Right lobe of liver (tissue), 6 donors: ENCODE data around the gene B4GALT3. TPM values are rescaled to one million over a fixed set of nuclear protein-coding genes. Genes with fewer than 3 reads are reported as not detected.

Experiments
- ATAC-seq, 4 donors: fragments of 200-7000 bp; cut with Tn5 transposase; one replicate each; pipeline ENCODE4 v1.9.1; 2020; ENCODE audit warnings: mild to moderate bottlenecking in 4 of 4, moderate library complexity in 4 of 4
- DNase-seq, 3 donors: peaks; one replicate each; pipeline ENCODE4 v3.0.0-alpha.2; 2020
- H3K27ac ChIP-seq, 3 donors: fragments of 200-600 bp; one replicate each; pipeline ENCODE4 v1.8.0; 2022
- H3K27me3 ChIP-seq, 2 donors: fragments of 200-600 bp; one replicate each; pipeline ENCODE4 v1.8.0; 2022
- H3K36me3 ChIP-seq, 4 donors: fragments of 200-600 bp; sonication (generic) in 1 of 4; one replicate each; pipeline versions ENCODE4 v1.5.1 to v1.8.0; 2017 to 2022; ENCODE audit warnings: control low read depth in 1 of 4
- H3K4me1 ChIP-seq, 4 donors: fragments of 200-600 bp; sonication (generic) in 1 of 4; one replicate each; pipeline versions ENCODE4 v1.5.1 to v1.8.0; 2017 to 2022; ENCODE audit warnings: control low read depth in 1 of 4
- H3K4me3 ChIP-seq, 3 donors: fragments of 200-600 bp; one replicate each; pipeline ENCODE4 v1.8.0; 2022
- H3K9me3 ChIP-seq, 4 donors: fragments of 200-600 bp; sonication (generic) in 1 of 4; one replicate each; pipeline versions ENCODE4 v1.5.1 to v1.8.0; 2017 to 2022; ENCODE audit warnings: control low read depth in 1 of 4
- CTCF ChIP-seq, 4 donors: fragments of 200-600 bp in 3 of 4; fragments of 450-650 bp in 1 of 4; IDR thresholded peaks; one replicate each; pipeline versions ENCODE4 v1.5.1 to v1.8.0; 2016 to 2022; ENCODE audit warnings: antibody characterized with exemption in 4 of 4, mild to moderate bottlenecking in 2 of 4
- POLR2A ChIP-seq: fragments of 450-650 bp; IDR thresholded peaks from one replicate; pipeline ENCODE4 v1.6.1; 2017; ENCODE audit warnings: antibody characterized with exemption, mild to moderate bottlenecking
- WGBS: methylation state at CpG from one replicate; pipeline ENCODE4 v1.1.6; 2018; ENCODE audit warnings: low coverage, low lambda C conversion rate; ENCODE audit not compliant: insufficient coverage; ENCODE audit errors: missing lambda C conversion rate; 5-methylcytosine and 5-hydroxymethylcytosine counted together
- intact Hi-C, 2 donors: fragments of 100-400 bp; cut with DNase I; formaldehyde crosslinking; loops; one replicate each; pipeline versions ENCODE4 v1.11.2 to v1.14.1; 2022
- total RNA-seq, 6 experiments: library from RNA; depleted of rRNA in 2 of 6; stranded (reverse); fragments of >200 nt in 2 of 6; fragmentation: NEBNext Ultra II Directional in 3 of 6; extraction: Animal tissue kit (Norgen Biotek cat#: 25700) in 3 of 6; gene quantifications; one replicate each; pipeline versions ENCODE4 v1.1.0 to v1.2.4, GENCODE V29; 2016 to 2023
- donor health status: DM: no; HTN: yes; CAD: no.
- donor health status: DM: no; HTN: no; CAD: no.
- donor health status: DM: no; HTN: no; CAD: no.
- donor health status: DM: no; HTN: yes; CAD: no.
- donor health status: DM: no; HTN: yes; CAD: no.

B4GALT3 gene
- total RNA-seq, 6 experiments from 2014 or later: 10.9 to 21.1 (median 13.1) TPM

GRCh38 chr1:161185282-161185682, 8.0 kb upstream of the B4GALT3 start:
- DNase-seq: peak; percentile 69 to 73 (median 70)
- Histone ChIP-seq H3K4me1 (peaks cover 0 to 9% (median 0%) of the 10 kb centered on the region in 4 donors), H3K9me3 (no peaks in the 10 kb centered on the region), H3K27me3 (no peaks in the 10 kb centered on the region), H3K27ac (peak overlapping the region; percentile 24 to 75 (median 56)), H3K4me3 (no peak overlapping the region), H3K36me3 (no peaks in the 10 kb centered on the region)
- ATAC-seq: peak; percentile 80 to 88 (median 82)
- TF ChIP-seq CTCF (IDR thresholded peaks at IDR 0.05): no peak
- peak; percentile 20 for TF ChIP-seq POLR2A
- intact Hi-C loops: no loop called here
- 15% methylated on average over 3 of the region's 3 CpGs for WGBS

- Histone ChIP-seq H3K9me3 (no peaks in the 10 kb centered on the region), H3K36me3 (no peaks in the 10 kb centered on the region), H3K27me3 (no peaks in the 10 kb centered on the region), H3K27ac (peak overlapping the region in 1 of 3 donors; percentile 47), H3K4me3 (no peak overlapping the region), H3K4me1 (peaks cover 0 to 18% (median 2%) of the 10 kb centered on the region in 4 donors)
- TF ChIP-seq CTCF (IDR thresholded peaks at IDR 0.05) (no peak), POLR2A (no peak)
- intact Hi-C loops: no loop called here
- no CpG with 5 or more reads among the region's 1 CpG for WGBS
- no peak for ATAC-seq
- peak in 2 of 3 donors; percentile 5 to 8 for DNase-seq
Observed at GRCh38 chr1:161182214-161182613, 4.9 kb upstream of the B4GALT3 start.

GRCh38 chr1:161180639-161181038, 3.3 kb upstream of the B4GALT3 start:
- Histone ChIP-seq H3K4me1 (peaks cover 0 to 18% (median 2%) of the 10 kb centered on the region in 4 donors), H3K27me3 (no peaks in the 10 kb centered on the region), H3K4me3 (no peak overlapping the region), H3K9me3 (no peaks in the 10 kb centered on the region), H3K27ac (no peak overlapping the region), H3K36me3 (no peaks in the 10 kb centered on the region)
- intact Hi-C loops: no loop called here
- ATAC-seq (no peak), DNase-seq (no peak)
- TF ChIP-seq CTCF (IDR thresholded peaks at IDR 0.05) (peak in 3 of 4 donors; percentile 21 to 40 (median 40)), POLR2A (no peak)
- WGBS: 36% methylated on average over 1 of the region's 1 CpG

- Histone ChIP-seq H3K36me3 (peaks cover 0 to 5% (median 1%) of the 10 kb centered on the region in 4 donors), H3K27me3 (no peaks in the 10 kb centered on the region), H3K4me3 (no peak overlapping the region), H3K4me1 (peaks cover 0 to 18% (median 2%) of the 10 kb centered on the region in 4 donors), H3K27ac (no peak overlapping the region), H3K9me3 (no peaks in the 10 kb centered on the region)
- intact Hi-C loops: no loop called here
- TF ChIP-seq CTCF (IDR thresholded peaks at IDR 0.05) (no peak), POLR2A (no peak)
- DNase-seq: peak in 1 of 3 donors; percentile 1
- ATAC-seq: no peak
- 100% methylated on average over 3 of the region's 3 CpGs for WGBS
Observed at GRCh38 chr1:161179698-161180097, 2.4 kb upstream of the B4GALT3 start.

GRCh38 chr1:161177936-161178244, 583 bp upstream of the B4GALT3 start:
- 21% methylated on average over 9 of the region's 9 CpGs for WGBS
- peak in 1 of 4 donors; percentile 1 for ATAC-seq
- peaks cover 0 to 22% (median 4%) of the 10 kb centered on the region in 4 donors for H3K4me1 ChIP-seq

More at GRCh38 chr1:161177936-161178244, 583 bp upstream of the B4GALT3 start:
- DNase-seq: no peak
- peak overlapping the region in 2 of 3 donors; percentile 72 to 93 for H3K4me3 ChIP-seq
- H3K9me3 ChIP-seq: no peaks in the 10 kb centered on the region
- H3K36me3 ChIP-seq: peaks cover 0 to 22% (median 6%) of the 10 kb centered on the region in 4 donors
- H3K27ac ChIP-seq: peak overlapping the region; percentile 71 to 86 (median 80)
- intact Hi-C loops: no loop called here
- no peaks in the 10 kb centered on the region for H3K27me3 ChIP-seq
- TF ChIP-seq CTCF (IDR thresholded peaks at IDR 0.05): no peak
- TF ChIP-seq POLR2A: no peak
